ENCODE data around the gene GLIPR2. TPM values are rescaled to one million over a fixed set of nuclear protein-coding genes. Genes with fewer than 3 reads are reported as not detected.
"Not testable (repeated sequence)": the region's sequence is repeated elsewhere in the genome, so short reads cannot be mapped to it uniquely, and the experiment has no call there.

GLIPR2 gene
- total RNA-seq, result 45.1 and 48.7 TPM in 2 replicates

GRCh38 chr9:36136272-36136893 lies at the start of gene GLIPR2:
Gene GLIPR2, plus strand, starts transcription at chr9:36136733. Its CDS starts 46 bp downstream, at chr9:36136779.
- intact Hi-C loops (cut with micrococcal nuclease), result loop anchor here (1.0 to 5.0 kb wide), 9 partner anchors 8 to 351 kb away; partner anchors contain the start of genes CLTA and HINT2

GRCh38 chr9:36087054-36087453 lies 49.5 kb upstream of the GLIPR2 start:
- intact Hi-C loops (cut with micrococcal nuclease), result not testable (repeated sequence)

DNA sequence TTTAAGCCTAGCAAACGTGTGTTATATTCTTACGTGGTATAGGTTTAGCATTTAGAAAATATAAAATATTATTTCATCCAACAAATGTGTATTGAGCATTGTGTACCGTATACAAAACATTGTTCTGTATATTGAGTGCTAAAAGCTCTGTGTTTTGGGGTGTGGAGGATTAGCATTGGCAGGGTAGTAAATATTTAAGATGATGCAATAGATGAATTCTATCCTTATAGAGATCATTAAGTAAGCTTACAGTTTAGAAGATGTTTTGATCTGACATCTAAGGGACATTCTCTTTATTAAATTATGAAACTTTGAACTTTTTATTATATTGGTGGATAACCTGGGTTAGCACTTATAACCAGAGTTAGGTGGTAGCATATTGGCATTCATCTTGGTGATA lies 48.5 kb upstream of the GLIPR2 start:
- intact Hi-C loops (cut with micrococcal nuclease), result no loop called here

DNA sequence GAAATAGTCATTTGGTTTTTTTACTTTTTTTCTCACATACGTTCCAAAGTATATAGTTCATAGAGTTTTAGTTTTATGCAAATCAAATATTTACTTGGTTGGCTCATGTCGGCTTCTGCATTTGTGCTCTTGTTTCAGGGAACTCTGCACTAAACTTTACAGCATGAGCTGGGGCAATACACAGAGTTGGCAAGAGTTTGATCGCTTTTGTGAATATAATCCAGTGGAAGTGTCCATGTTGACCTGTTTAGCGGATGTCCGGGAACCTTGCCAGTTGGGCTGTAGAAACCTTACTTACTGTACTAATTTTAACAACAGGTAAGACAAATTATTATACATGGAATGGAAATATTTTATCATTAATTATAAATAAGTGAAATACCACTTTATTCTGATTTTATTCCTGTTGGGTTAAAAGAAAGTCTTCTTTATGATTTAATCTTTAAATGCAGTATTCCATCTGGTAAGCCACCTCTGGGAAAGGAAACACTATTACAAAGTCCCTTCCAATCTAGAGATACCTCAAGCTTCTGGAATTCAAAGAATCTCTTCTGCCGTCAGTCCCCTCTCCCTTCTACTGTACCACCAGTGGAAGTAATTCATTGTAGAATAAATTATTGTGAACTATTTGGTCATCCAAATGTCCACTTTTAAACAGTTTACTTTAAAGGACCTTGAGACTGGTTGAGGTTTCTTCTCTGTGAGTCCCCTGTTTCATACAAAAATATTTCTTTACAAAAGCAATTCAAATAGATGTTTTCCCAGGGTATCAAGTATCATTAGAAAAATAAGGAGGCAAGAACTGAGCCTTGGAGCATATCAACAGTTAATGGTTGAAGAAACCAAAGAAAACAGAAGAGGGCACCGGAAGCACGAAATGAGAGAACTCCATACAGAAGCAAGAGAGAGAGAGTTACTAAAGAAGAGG lies 45.2 kb upstream of the GLIPR2 start:
- intact Hi-C loops (cut with micrococcal nuclease), result loop anchor here (5.0 kb wide), 2 partner anchors 84 to 166 kb away; partner anchors contain the start of gene GNE

DNA sequence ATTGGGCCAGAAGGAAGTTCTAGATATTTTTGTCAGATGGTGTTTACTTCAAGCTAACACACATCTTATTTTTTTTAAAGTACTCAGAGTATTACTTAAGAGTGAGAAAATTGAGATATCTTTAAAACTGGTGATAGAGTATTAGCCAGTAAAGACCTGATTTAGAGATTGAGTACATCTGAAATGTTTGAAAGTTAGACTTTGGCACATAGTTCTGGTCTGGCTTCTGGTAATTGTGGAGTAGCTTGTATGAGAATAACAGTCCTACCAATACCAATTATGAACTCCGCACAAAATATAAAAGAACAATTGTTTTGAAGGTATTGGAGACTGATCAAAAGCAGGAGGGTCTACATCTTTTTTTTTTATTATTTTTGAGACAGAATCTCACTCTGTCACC lies 44.5 kb upstream of the GLIPR2 start:
- intact Hi-C loops (cut with micrococcal nuclease), result loop anchor here (1.0 to 5.0 kb wide), 7 partner anchors 11 to 165 kb away; partner anchors contain the start of genes CLTA, GLIPR2, GNE and RECK

- intact Hi-C loops (cut with micrococcal nuclease), result loop anchor here (1.0 to 5.0 kb wide), 7 partner anchors 11 to 165 kb away; partner anchors contain the start of genes CLTA, GLIPR2, GNE and RECK
These were observed 43.9 kb upstream of the GLIPR2 start for GRCh38 chr9:36092509-36093215.

- intact Hi-C loops (cut with micrococcal nuclease), result loop anchor here (2.0 to 5.0 kb wide), 4 partner anchors 57 to 164 kb away; partner anchors contain the start of genes GNE and RECK
These were observed 43.1 kb upstream of the GLIPR2 start for GRCh38 chr9:36093384-36093783.

DNA sequence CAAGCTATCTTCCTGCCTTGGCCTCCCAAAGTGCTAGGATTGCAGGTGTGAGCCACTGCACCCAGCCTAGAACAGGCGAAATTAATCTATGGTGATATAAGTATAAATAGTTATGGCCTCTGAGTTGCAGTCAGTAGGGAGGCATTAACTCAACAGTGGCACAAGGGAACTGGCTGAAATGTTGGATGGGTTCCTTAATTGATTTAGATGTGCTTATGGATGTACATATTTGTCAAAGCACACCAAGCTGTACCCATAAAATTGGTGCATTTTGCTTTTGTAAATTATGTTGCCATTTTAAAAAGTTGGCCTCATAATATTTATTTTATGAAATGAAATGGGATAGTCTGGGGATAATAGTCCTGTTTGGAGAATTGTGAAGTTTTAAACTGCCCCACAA lies 36.8 kb upstream of the GLIPR2 start:
- intact Hi-C loops (cut with micrococcal nuclease), result no loop called here

DNA sequence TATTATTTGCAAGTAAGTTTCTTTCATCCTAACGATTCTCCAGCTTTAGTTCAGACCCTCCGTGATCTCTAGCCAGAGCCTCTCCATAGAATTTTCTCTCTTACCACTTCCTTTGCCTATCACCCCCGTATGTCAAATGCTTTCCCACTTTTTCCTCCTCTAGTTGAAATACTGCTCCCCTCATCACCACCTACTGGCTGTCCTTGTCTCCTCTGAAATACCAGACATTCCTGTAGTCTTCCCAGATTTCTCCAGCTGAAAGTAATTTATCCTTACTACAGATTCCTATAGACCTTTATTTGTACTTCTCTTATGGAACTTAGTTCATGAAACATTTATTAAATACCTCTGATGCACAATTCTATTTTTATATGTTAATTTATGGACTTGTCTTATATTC lies 36.0 kb upstream of the GLIPR2 start:
- intact Hi-C loops (cut with micrococcal nuclease), result no loop called here

GRCh38 chr9:36101916-36102741 lies 34.4 kb upstream of the GLIPR2 start:
- intact Hi-C loops (cut with micrococcal nuclease), result no loop called here

- intact Hi-C loops (cut with micrococcal nuclease), result loop anchor here (1.0 kb wide), 6 partner anchors 11 to 226 kb away; partner anchors contain the start of gene CLTA
These were observed 33.6 kb upstream of the GLIPR2 start for GRCh38 chr9:36102742-36103495.

- intact Hi-C loops (cut with micrococcal nuclease), result no loop called here
These were observed 27.5 kb upstream of the GLIPR2 start for GRCh38 chr9:36109071-36109470.

DNA sequence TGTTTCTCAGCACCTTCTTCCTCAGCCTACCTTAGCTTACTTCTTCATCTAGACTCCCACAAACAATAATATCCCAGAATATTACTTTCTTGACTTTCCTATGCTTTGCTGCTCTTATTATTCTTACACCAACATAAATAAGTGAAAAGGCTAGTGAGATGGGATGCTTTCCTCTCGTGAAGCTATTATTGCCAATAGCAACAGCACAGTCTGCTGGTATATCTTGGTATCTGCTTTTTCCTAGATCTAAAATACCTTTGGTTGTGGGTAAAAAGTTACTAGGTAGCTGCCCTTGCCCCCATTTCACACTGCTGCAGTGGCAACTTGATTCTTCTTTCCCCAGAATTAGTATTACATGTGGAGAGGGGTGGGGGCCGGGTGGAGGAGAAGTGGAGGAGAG lies 26.1 kb upstream of the GLIPR2 start:
- intact Hi-C loops (cut with micrococcal nuclease), result no loop called here

DNA sequence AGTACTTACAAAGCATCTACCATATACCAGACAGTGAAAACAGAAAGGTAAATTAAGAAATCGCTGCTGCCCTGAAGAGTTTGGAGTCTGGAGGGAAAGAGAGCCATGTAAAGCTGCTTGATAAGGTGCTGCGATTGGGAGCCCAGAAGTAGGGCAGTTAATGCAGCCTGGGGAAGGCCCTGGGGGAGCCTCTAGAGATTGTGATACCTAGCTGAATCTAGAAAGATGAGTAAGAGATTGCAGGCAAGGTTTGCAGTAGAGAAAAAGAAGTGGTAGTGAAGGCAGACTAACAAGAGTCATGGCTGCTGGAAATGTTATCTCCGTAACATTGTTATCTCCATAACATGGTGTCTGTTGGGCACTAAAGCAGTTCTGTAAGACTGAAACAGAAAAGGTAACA lies 24.0 kb upstream of the GLIPR2 start:
- intact Hi-C loops (cut with micrococcal nuclease), result no loop called here

GRCh38 chr9:36113999-36114398 lies 22.5 kb upstream of the GLIPR2 start:
- intact Hi-C loops (cut with micrococcal nuclease), result no loop called here

DNA sequence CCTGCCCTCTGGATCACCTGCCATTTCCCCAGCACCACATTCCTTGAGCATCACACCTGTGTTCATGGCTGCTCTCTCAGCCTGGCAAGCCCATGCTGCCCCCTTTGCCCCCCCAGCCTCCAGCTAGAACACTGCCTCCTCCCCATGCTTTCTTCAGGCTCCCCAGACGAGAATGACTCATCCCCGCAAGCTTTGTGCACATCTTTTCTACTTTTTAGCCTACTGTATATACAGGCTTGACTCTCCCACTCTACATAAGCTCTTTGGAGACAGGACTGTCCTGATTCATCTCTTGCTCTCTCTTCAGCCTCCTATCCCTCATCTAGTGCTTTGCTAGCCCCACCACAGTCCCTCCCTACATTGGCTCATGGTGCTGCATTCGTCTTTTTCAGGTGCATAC lies 19.9 kb upstream of the GLIPR2 start:
- intact Hi-C loops (cut with micrococcal nuclease), result no loop called here

DNA sequence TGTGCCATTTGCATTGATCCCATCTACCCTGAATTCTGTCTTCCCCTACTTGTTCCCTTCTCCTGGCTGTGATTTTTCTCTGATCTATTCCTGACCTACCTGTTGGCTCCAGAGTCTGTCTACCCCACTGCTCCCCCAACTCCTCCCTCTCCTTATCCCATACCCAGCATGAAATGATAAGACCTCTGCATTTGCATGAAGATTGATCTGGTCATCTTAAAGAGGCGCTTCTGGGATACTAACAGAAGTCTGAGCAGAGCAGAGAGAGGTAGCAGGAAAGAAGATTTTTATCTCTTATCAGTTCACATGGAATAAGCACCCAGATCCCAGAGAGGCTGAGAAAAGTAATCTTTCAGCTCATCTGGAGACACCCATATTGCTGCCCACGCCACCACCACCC lies 18.3 kb upstream of the GLIPR2 start:
- intact Hi-C loops (cut with micrococcal nuclease), result no loop called here

- intact Hi-C loops (cut with micrococcal nuclease), result no loop called here
These were observed 17.8 kb upstream of the GLIPR2 start for GRCh38 chr9:36118706-36119105.

GRCh38 chr9:36119476-36119875 lies 17.1 kb upstream of the GLIPR2 start:
- intact Hi-C loops (cut with micrococcal nuclease), result no loop called here

DNA sequence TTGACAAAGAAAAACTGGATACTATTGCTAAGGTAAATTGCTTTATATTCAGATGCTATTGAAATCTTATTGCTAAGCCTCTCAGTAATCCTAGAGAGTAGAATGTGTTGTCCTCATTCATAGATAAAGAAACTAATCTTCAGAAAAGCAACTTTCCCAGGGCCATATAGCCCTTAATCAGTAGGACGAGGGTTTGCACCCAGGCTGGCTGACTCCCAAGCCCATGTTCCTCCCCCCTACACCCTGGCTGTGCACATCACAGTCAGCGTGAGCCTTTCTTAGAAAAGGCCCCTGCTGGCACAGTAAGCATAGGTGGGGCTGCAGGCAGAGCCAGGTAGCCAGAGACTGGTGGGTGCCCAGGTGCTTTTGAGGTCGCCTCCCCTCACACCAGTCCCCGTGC lies 15.8 kb upstream of the GLIPR2 start:
- intact Hi-C loops (cut with micrococcal nuclease), result no loop called here

All from T-helper 1 cell treated with Interleukin-12 subunit alpha and Interleukin-12 subunit beta and Interleukin-4 antibody, amounts not matched to agents 30 ng/mL and 1 ng/mL, for 36 hours (primary cell).